ENCODE results near the gene PSMD3.

PSMD3 gene

DNA sequence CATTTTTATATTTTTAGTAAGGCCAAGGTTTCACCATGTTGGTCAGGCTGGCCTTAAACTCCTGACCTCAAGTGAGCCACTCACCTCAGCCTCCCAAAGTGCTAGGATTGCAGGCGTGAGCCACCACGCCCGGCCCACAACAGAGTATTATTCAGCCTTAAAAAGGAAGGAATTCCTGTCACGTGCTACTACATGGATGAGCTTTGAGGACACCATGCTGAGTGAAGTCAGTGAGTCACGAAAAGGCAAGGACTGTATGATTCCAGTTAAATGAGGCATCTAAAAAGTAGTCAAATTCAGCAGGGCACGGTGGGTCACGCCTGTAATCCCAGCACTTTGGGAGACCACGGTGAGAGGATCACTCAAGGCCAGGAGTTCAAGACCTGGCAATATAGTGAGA, 44.3 kb downstream of the PSMD3 start:
- no peak for TF ChIP-seq CTCF (IDR thresholded peaks at IDR 0.05; ENCODE audit: low read depth, low read length)
- no peak overlapping the region for H3K4me3 ChIP-seq (ENCODE audit: low read depth, low read length)

GRCh38 chr17:40025559-40025958, 45.0 kb downstream of the PSMD3 start:
- no peak overlapping the region for H3K4me3 ChIP-seq (ENCODE audit: low read depth, low read length)
- no peak for TF ChIP-seq CTCF (IDR thresholded peaks at IDR 0.05; ENCODE audit: low read depth, low read length)

DNA sequence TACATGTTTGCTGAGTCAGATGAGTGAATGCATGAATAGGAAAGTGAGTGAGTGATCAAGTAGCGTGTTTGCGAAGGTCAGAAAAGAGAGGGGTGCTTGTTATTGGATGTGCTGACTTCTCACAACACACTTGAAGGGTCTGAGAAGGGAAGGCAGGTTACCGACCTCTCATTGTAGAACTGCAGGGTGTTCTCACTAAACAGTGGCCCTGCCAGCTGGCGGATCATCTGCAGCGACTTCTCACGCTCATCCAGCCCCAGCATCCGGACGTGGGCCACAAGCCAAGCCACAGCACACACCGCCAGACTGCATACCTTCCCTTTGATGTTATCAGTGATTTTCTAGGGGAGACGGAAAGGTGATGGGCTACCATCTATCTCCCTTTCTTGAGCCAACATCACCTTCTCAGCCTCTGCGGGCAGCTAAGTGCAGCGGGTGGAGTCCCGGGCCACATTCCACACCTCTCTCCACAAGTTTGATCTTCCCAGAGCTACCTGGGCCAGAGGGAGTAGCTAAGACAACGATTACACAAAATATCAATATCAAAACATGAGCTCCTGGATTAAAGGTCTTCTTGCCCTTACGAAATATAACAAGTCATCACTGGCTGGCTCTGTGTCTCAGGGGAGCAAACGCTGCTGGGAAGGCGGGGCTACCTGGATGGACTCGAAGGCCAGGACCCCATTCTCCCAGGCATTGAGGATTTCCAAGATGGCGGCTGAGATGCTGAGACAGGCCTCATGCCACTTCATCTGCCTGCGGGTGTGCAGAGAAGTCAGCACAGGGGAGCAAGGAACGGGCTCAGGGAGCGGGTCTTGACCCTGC, 45.6 kb downstream of the PSMD3 start:
- no peak for TF ChIP-seq CTCF (IDR thresholded peaks at IDR 0.05; ENCODE audit: low read depth, low read length)

DNA sequence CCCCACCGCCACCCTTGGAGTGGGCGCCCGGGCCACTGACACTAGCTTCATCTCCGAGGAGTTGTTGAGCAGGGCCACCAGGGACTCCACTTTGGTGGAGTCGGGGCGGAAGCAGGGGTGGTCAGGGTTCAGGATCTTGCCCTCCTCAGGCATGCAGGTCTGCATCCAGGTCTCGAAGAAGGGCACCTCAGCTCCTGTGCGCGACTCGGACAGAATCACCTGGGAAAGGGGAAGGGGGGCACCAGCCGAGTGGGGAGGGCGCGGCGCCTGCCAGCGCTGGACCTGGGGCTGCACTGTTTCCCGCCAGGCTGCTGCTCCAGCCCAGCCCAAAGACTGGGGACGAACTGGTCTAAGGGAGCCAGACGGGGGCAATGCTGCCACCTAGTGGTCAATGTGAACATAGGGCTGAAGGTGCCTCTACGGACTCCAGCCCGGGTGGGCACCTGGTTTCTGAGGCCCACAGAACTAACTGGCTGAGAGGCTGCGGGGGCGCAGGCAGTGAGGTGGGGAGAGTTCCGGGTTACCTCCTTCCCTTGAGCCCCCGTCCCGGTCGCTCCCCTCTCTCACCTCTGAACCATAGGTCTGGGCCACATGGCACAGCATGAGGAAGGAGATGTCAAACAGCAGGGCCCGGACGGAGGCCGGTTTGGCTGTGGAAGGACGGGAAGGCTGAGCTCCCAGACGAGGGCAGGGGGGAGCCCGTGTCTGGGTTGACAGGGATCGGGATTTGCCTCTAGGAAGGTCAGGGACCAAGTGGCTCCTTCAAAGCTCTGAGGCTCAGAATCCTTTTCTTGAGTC, 46.4 kb downstream of the PSMD3 start:
- no peak overlapping the region for H3K4me3 ChIP-seq (ENCODE audit: low read depth, low read length)
- peak; percentile 74 for TF ChIP-seq CTCF (IDR thresholded peaks at IDR 0.05; ENCODE audit: low read depth, low read length)

More for the DNA sequence above, 45.6 kb downstream of the PSMD3 start:
- H3K4me3 ChIP-seq (ENCODE audit: low read depth, low read length): no peak overlapping the region

- H3K4me3 ChIP-seq (ENCODE audit: low read depth, low read length): no peak overlapping the region
- no peak for TF ChIP-seq CTCF (IDR thresholded peaks at IDR 0.05; ENCODE audit: low read depth, low read length)
Observed at GRCh38 chr17:40027614-40028012, 47.0 kb downstream of the PSMD3 start.

DNA sequence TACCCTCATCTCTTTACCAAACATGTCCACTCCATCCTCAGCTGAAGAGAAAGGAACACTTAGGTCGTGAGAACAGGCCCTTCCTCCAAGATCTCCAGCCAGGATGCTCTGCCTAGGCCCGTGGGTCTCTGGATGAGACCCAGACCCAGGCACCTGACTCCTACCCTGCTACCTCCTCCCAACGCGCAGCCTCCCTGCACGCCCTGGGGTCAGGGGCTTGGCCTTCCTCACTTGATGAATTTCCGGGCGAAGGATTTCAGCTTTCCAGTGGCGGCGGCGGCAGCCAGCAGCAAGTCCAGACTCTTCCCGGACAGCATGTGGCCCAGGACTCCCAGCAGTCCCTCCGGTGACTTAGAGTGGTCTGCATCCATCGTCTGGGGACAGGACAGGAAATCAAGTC, 48.0 kb downstream of the PSMD3 start:
- H3K4me3 ChIP-seq (ENCODE audit: low read depth, low read length): no peak overlapping the region
- no peak for TF ChIP-seq CTCF (IDR thresholded peaks at IDR 0.05; ENCODE audit: low read depth, low read length)

GRCh38 chr17:40031706-40032105, 51.1 kb downstream of the PSMD3 start:
- no peak overlapping the region for H3K4me3 ChIP-seq (ENCODE audit: low read depth, low read length)
- no peak for TF ChIP-seq CTCF (IDR thresholded peaks at IDR 0.05; ENCODE audit: low read depth, low read length)
